Stimulated activated CD8-positive, alpha-beta memory T cell treated with anti-CD3 and anti-CD28 coated beads, Interleukin-4, amount 100 ng/mL, for 1 hour (primary cell): ENCODE results near the gene KRI1.

Source experiments
- DNase-seq, 2 donors: peaks; one replicate each; pipeline ENCODE4 v3.0.0-alpha.2; 2020; ENCODE audit warnings: low read depth in 2 of 2, low spot score in 1 of 2

The KRI1 gene

GRCh38 chr19:10518444-10519361 lies 47.1 kb downstream of the KRI1 start:
- no peak for DNase-seq

GRCh38 chr19:10517760-10518443 lies 47.9 kb downstream of the KRI1 start:
- no peak for DNase-seq

- DNase-seq: no peak
Observed at GRCh38 chr19:10517361-10517759, 48.5 kb downstream of the KRI1 start, which contains the start of gene S1PR5. Gene S1PR5 (minus strand): TSS chr19:10517447. CDS start chr19:10515011, 2,436 bp downstream.

GRCh38 chr19:10516671-10517286 lies 49.0 kb downstream of the KRI1 start:
- DNase-seq: no peak

GRCh38 chr19:10516064-10516385 lies 49.8 kb downstream of the KRI1 start:
- no peak for DNase-seq

GRCh38 chr19:10514211-10515145 lies 51.3 kb downstream of the KRI1 start:
- DNase-seq: no peak

- no peak for DNase-seq
Observed at GRCh38 chr19:10513223-10513622, 52.6 kb downstream of the KRI1 start.

GRCh38 chr19:10510301-10510802 lies 55.5 kb downstream of the KRI1 start:
- no peak for DNase-seq

- DNase-seq: no peak
Observed at GRCh38 chr19:10508707-10509106, 57.1 kb downstream of the KRI1 start.

GRCh38 chr19:10508036-10508435 lies 57.8 kb downstream of the KRI1 start:
- DNase-seq: no peak

GRCh38 chr19:10505583-10506229 lies 60.1 kb downstream of the KRI1 start:
- peak; percentile 61 to 64 for DNase-seq
